Neutrophil (primary cell): ENCODE data around the gene OVOL1.

Source experiments
- H3K27ac ChIP-seq: fragments of 200-600 bp; sonication (generic); 2 replicates; pipeline ENCODE4 v1.5.1; 2016; ENCODE audit warnings: mild to moderate bottlenecking, moderate library complexity
- H3K27me3 ChIP-seq: fragments of 200-600 bp; sonication (generic); 2 replicates; pipeline ENCODE4 v1.6.0; 2016; ENCODE audit warnings: mild to moderate bottlenecking
- H3K36me3 ChIP-seq: fragments of 200-600 bp; sonication (generic); 2 replicates; pipeline ENCODE4 v1.5.1; 2017
- H3K4me1 ChIP-seq, 2 experiments: fragments of 200-600 bp in 1 of 2; sonication (generic) in 1 of 2; 1 replicate in 1 of 2; 2 replicates in 1 of 2; pipeline versions ENCODE4 v1.5.1 to v1.6.1; 2013 to 2016; ENCODE audit warnings: low read depth in 1 of 2, low read length in 1 of 2, mild to moderate bottlenecking in 1 of 2, moderate library complexity in 1 of 2; ENCODE audit not compliant: control insufficient read depth in 1 of 2, insufficient read depth in 1 of 2
- H3K4me3 ChIP-seq, 2 experiments: fragments of 200-600 bp in 1 of 2; sonication (generic) in 1 of 2; 1 replicate in 1 of 2; 2 replicates in 1 of 2; pipeline ENCODE4 v1.5.1; 2013 to 2016; ENCODE audit warnings: low read depth in 1 of 2, low read length in 1 of 2, mild to moderate bottlenecking in 1 of 2, moderate library complexity in 1 of 2
- H3K9me3 ChIP-seq: fragments of 200-600 bp; sonication (generic); 2 replicates; pipeline ENCODE4 v1.5.1; 2016
- CTCF ChIP-seq: fragments of 200-600 bp; sonication (generic); IDR thresholded peaks from 2 replicates; pipeline ENCODE4 v1.5.1; 2016; ENCODE audit warnings: antibody characterized with exemption

OVOL1 gene

GRCh38 chr11:65790902-65791650, 4.2 kb downstream of the OVOL1 start:
- no peak for TF ChIP-seq CTCF
- peaks cover 19 to 38% of the 10 kb centered on the region in 2 experiments for H3K4me1 ChIP-seq
- H3K27ac ChIP-seq = no peak overlapping the region

GRCh38 chr11:65791719-65792213, 4.9 kb downstream of the OVOL1 start:
- H3K4me1 ChIP-seq = peaks cover 14 to 31% of the 10 kb centered on the region in 2 experiments
- H3K36me3 ChIP-seq = no peaks in the 10 kb centered on the region
- H3K27me3 ChIP-seq = peaks cover 43% of the 10 kb centered on the region
- H3K4me3 ChIP-seq = no peak overlapping the region
- H3K9me3 ChIP-seq = no peaks in the 10 kb centered on the region
- no peak for TF ChIP-seq CTCF
- H3K27ac ChIP-seq = no peak overlapping the region

More at GRCh38 chr11:65790902-65791650, 4.2 kb downstream of the OVOL1 start:
- Histone ChIP-seq H3K9me3 (no peaks in the 10 kb centered on the region), H3K4me3 (no peak overlapping the region), H3K27me3 (peaks cover 50% of the 10 kb centered on the region), H3K36me3 (no peaks in the 10 kb centered on the region)

- Histone ChIP-seq H3K27ac (no peak overlapping the region), H3K36me3 (no peaks in the 10 kb centered on the region), H3K9me3 (no peaks in the 10 kb centered on the region), H3K4me1 (peaks cover 10 to 25% of the 10 kb centered on the region in 2 experiments), H3K27me3 (peaks cover 37% of the 10 kb centered on the region), H3K4me3 (no peak overlapping the region)
- TF ChIP-seq CTCF = no peak
Measured at GRCh38 chr11:65792456-65792855, 5.6 kb downstream of the OVOL1 start.

- no peaks in the 10 kb centered on the region for H3K9me3 ChIP-seq
- no peak overlapping the region for H3K4me3 ChIP-seq
- H3K27ac ChIP-seq = no peak overlapping the region
- peaks cover 4 to 18% of the 10 kb centered on the region in 2 experiments for H3K4me1 ChIP-seq
- TF ChIP-seq CTCF = no peak
- peaks cover 30% of the 10 kb centered on the region for H3K27me3 ChIP-seq
- H3K36me3 ChIP-seq = no peaks in the 10 kb centered on the region
Measured at GRCh38 chr11:65793144-65793581, 6.3 kb downstream of the OVOL1 start.

- Histone ChIP-seq H3K36me3 (no peaks in the 10 kb centered on the region), H3K27me3 (peaks cover 23% of the 10 kb centered on the region), H3K4me3 (no peak overlapping the region), H3K4me1 (peaks cover 0 to 14% of the 10 kb centered on the region in 2 experiments), H3K9me3 (no peaks in the 10 kb centered on the region), H3K27ac (no peak overlapping the region)
- TF ChIP-seq CTCF = no peak
Measured at GRCh38 chr11:65793625-65794400, 7.0 kb downstream of the OVOL1 start.
